Astrocyte (in vitro differentiated cells and primary cell): ENCODE measurements around the gene GPR82.

Experiments used
- EZH2 ChIP-seq: IDR thresholded peaks from 2 replicates; pipeline ENCODE4 v1.6.1; 2012; ENCODE audit warnings: mild to moderate bottlenecking, low read length, inconsistent platforms; ENCODE audit not compliant: insufficient read depth
- TF ChIP-seq, protein P1 (sequence below): IDR thresholded peaks from 2 replicates; pipeline ENCODE4 v1.5.1; 2011; ENCODE audit warnings: low read depth, mild to moderate bottlenecking, inconsistent platforms, low read length, moderate library complexity; ENCODE audit not compliant: insufficient read depth

DNA sequence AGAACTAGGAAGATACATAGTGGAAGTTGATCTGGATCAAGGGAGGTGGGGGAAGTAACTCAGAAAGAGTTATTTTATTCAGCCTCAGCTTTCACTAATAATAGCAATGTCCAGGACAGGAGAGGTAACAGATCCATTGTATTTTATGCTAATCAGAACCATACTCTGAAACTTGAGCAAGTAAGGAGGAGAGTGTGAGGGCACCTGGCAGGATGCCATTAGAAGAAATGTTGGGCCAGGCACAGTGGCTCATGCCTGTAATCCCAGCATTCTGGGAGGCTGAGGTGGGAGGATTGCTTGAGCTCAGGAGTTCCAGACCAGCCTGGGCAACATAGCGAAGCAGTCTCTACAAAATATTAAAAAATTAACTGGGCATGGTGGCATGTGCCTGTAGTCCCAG is 18.9 kb upstream of the GPR82 start:
- TF ChIP-seq, protein P1, sequence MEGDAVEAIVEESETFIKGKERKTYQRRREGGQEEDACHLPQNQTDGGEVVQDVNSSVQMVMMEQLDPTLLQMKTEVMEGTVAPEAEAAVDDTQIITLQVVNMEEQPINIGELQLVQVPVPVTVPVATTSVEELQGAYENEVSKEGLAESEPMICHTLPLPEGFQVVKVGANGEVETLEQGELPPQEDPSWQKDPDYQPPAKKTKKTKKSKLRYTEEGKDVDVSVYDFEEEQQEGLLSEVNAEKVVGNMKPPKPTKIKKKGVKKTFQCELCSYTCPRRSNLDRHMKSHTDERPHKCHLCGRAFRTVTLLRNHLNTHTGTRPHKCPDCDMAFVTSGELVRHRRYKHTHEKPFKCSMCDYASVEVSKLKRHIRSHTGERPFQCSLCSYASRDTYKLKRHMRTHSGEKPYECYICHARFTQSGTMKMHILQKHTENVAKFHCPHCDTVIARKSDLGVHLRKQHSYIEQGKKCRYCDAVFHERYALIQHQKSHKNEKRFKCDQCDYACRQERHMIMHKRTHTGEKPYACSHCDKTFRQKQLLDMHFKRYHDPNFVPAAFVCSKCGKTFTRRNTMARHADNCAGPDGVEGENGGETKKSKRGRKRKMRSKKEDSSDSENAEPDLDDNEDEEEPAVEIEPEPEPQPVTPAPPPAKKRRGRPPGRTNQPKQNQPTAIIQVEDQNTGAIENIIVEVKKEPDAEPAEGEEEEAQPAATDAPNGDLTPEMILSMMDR: no peak
- no peak for TF ChIP-seq EZH2
